GM12875 (cell line): ENCODE results near the gene HSF5.
"Not testable (repeated sequence)": the region's sequence is repeated elsewhere in the genome, so short reads cannot be mapped to it uniquely, and the experiment has no call there.

Experiments
- H3K4me3 ChIP-seq: one replicate; pipeline ENCODE4 v1.5.1; 2011; ENCODE audit warnings: low read depth, low read length, control low read depth
- CTCF ChIP-seq: IDR thresholded peaks from 2 replicates; pipeline ENCODE4 v1.5.1; 2011; ENCODE audit warnings: low read depth, mild to moderate bottlenecking, control low read depth, inconsistent platforms, low read length, moderate library complexity, borderline replicate concordance; ENCODE audit not compliant: insufficient read depth

The HSF5 gene

DNA sequence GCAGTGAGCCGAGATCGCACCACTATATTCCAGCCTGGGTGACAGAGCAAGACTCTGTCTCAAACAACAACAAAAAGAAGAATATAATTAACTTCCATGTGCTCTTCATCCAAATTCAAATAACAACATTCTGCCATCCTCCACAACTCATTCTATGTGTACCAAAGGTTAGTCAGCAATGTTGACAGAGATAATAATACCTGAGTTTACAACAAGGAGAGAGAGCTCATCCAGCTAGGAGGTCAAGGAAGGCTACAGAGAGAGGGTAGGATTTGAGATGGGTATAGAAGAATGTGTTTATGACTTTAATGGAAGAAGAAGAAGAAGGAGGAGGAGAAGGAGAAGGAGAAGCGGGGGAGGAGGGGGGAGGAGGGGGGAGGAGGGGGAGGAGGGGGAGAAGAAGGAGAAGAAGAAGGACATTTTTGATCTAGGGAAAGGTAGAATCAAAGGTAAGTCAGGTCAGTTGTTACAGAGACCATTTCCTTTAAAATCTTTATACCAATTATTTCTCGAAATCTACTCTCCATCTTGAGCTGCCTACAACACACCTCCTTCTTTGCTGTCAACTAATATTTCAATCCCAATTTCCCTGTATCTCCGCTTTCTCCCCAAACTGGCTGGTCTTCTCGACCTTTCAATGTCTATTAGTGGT is 10.1 kb upstream of the HSF5 start:
- H3K4me3 ChIP-seq: no peak overlapping the region
- TF ChIP-seq CTCF: no peak

DNA sequence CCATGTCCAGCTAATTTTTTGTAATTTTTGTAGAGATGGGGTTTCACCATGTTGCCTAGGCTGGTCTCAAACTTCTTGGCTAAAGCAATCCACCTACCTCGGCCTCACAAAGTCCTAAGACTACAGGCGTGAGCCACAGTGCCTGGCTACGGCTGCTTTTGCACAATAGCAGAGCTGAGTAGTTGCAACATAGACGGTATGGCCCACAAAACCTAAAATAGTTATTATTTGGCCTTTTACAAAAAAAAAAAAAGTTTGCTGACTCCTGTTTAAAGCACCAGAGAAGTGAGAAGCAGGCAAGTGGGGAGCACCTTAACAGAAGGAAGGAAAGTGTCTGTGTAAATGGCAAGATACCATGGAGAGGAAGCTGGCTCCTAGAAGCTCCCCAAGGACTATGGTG is 5.3 kb upstream of the HSF5 start:
- no peak for TF ChIP-seq CTCF
- no peak overlapping the region for H3K4me3 ChIP-seq

GRCh38 chr17:58492238-58493121 is 4.3 kb upstream of the HSF5 start:
- H3K4me3 ChIP-seq: no peak overlapping the region
- TF ChIP-seq CTCF: no peak

- TF ChIP-seq CTCF: no peak
- no peak overlapping the region for H3K4me3 ChIP-seq
These were observed 3.4 kb upstream of the HSF5 start for GRCh38 chr17:58491510-58492045.

GRCh38 chr17:58488428-58488890 is 251 bp upstream of the HSF5 start:
- no peak overlapping the region for H3K4me3 ChIP-seq
- no peak for TF ChIP-seq CTCF

DNA sequence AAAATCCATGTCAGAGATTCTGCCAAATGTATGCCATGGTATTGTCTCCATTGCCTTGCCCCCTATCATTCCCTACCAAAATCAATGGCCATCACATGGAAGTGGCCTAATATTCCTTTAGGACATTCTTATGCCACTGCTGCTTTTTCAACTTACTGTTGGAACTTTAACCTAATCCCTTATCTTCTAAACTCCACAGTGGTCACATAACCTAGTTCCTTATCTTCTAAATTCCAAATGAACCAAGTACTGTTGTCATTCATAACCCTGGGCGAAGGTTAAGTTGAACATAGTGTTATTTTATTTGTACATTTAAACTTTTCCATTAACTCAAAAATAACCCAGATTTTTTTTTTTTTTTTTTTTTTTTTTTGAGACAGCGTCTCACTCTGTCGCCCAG is 3.6 kb downstream of the HSF5 start:
- H3K4me3 ChIP-seq: no peak overlapping the region
- TF ChIP-seq CTCF: no peak

DNA sequence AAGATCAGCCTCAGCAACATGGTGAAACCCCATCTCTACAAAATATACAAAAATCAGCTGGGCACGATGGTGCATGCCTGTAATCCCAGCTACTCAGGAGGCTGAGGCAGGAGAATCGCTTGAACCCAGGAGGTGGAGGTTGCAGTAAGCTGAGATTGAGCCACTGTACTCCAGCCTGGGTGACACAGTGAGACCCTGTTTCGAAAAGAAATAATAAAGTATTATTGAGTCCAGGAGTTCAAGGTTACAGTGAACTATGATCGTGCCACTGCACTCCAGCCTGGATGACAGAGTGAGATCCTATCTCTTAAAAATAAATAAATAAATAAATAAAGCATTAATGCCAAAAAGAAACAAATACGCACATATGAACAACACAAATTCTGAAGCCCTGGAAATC is 6.4 kb downstream of the HSF5 start:
- not testable (repeated sequence) for H3K4me3 ChIP-seq
